Progenitor cell of endocrine pancreas (in vitro differentiated cells): Measurements from ENCODE around the gene CES5A. TPM values are rescaled to one million over a fixed set of nuclear protein-coding genes. Genes with fewer than 3 reads are reported as not detected.
"Not testable (repeated sequence)": the region's sequence is repeated elsewhere in the genome, so short reads cannot be mapped to it uniquely, and the experiment has no call there.

Experiments used
- DNase-seq: peaks from one replicate; pipeline ENCODE4 v3.0.0; 2021; ENCODE audit warnings: low spot score; ENCODE audit not compliant: unreplicated experiment
- H3K27ac Mint-ChIP-seq: 2 replicates; pipeline ENCODE4 v1.8.0; 2021; ENCODE audit warnings: mild to moderate bottlenecking, moderate library complexity, mixed read lengths
- H3K27me3 Mint-ChIP-seq: 2 replicates; pipeline ENCODE4 v1.8.0; 2021; ENCODE audit warnings: mixed read lengths
- H3K36me3 Mint-ChIP-seq: 2 replicates; pipeline ENCODE4 v1.8.0; 2022; ENCODE audit warnings: mixed read lengths; ENCODE audit not compliant: insufficient read depth
- H3K4me1 Mint-ChIP-seq: 2 replicates; pipeline ENCODE4 v1.8.0; 2021; ENCODE audit warnings: low read depth, mixed read lengths
- H3K4me3 Mint-ChIP-seq: 2 replicates; pipeline ENCODE4 v1.8.0; 2021; ENCODE audit warnings: low read depth, mild to moderate bottlenecking, moderate library complexity, mixed read lengths
- H3K9me3 Mint-ChIP-seq: 2 replicates; pipeline ENCODE4 v1.8.0; 2021; ENCODE audit warnings: low read depth, mixed read lengths
- CTCF ChIP-seq: fragments of 200-600 bp; sonication (generic); IDR thresholded peaks from one replicate; pipeline ENCODE4 v1.5.0; 2021; ENCODE audit warnings: antibody characterized with exemption, mild to moderate bottlenecking; ENCODE audit not compliant: unreplicated experiment
- total RNA-seq: library from RNA; stranded (reverse); gene quantifications from 2 replicates; pipeline ENCODE4 v1.2.1, GENCODE V29; 2021

The CES5A gene
- total RNA-seq, 1 donor from 2014 or later, result not detected

DNA sequence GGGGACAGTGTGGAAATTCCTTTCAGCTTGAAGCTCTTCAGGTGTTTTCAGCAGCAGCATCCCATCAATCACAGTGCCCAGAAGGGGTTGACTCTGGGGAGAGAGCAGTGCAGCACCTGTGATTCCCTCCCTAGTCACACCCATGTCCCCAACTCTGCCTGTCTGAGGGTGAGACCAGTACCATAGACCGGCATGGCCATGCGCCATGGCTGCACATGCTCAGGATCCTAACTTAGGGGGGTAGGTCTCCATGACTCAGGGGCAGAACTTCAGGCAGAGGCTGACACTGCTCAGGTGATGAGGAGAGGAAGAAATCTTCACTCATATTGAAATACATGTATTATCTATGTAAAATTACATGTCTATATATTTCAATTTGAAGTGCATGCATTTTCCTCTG lies 62.2 kb downstream of the CES5A start:
- H3K27ac Mint-ChIP-seq, result no peak overlapping the region
- H3K4me3 Mint-ChIP-seq, result no peak overlapping the region
- H3K9me3 Mint-ChIP-seq, result no peaks in the 10 kb centered on the region
- no peak for DNase-seq
- no peak for TF ChIP-seq CTCF
- H3K4me1 Mint-ChIP-seq, result peaks cover 10% of the 10 kb centered on the region
- H3K27me3 Mint-ChIP-seq, result peaks cover 74% of the 10 kb centered on the region
- no peaks in the 10 kb centered on the region for H3K36me3 Mint-ChIP-seq

DNA sequence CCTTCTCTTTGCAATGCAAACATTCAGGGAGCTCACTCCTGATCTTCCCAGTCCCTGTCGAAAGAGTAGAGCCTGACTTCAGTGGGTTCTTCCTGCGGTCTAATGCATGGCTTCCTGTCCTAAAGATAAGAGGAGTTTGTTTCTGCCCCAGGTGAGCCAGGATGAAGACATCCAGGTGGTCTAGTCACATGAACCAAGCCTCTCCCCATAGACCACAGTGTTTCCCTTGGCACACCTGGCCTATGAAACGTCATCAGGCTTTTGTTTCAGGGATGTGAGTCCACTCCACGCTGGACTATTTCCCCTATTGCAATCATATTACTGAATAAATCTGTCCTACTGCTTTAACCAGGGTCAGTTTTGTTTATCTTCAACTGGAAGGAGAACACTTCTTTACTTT lies 63.4 kb downstream of the CES5A start:
- Mint-ChIP-seq H3K9me3 (no peaks in the 10 kb centered on the region), H3K27ac (no peak overlapping the region), H3K4me3 (no peak overlapping the region), H3K36me3 (no peaks in the 10 kb centered on the region), H3K4me1 (peaks cover 10% of the 10 kb centered on the region), H3K27me3 (peaks cover 63% of the 10 kb centered on the region)
- DNase-seq, result no peak
- no peak for TF ChIP-seq CTCF

GRCh38 chr16:55810451-55810961 lies 64.7 kb downstream of the CES5A start:
- H3K36me3 Mint-ChIP-seq, result no peaks in the 10 kb centered on the region
- H3K4me1 Mint-ChIP-seq, result peaks cover 10% of the 10 kb centered on the region
- peaks cover 50% of the 10 kb centered on the region for H3K27me3 Mint-ChIP-seq
- no peaks in the 10 kb centered on the region for H3K9me3 Mint-ChIP-seq
- H3K27ac Mint-ChIP-seq, result no peak overlapping the region
- TF ChIP-seq CTCF, result no peak
- no peak for DNase-seq
- H3K4me3 Mint-ChIP-seq, result no peak overlapping the region

DNA sequence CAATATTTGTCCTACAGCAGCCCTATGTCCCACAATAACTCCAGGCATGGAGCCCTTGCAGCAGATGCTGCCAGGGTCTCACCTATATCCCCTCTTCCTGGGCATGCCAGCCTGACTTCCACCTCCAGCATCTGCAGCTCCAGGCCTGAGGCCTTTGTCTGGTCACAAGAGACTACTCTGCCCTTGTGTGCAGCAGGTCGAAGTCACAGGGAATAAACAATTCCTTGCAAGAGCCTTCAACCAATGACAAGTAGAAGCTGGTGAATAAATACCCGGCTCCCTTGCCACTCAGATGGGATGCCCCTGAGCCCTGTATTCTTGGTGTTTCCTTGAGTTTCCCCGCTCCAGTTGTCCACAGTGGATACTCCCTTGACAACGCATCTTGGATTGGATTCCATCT lies 65.3 kb downstream of the CES5A start:
- Mint-ChIP-seq H3K4me1 (peaks cover 10% of the 10 kb centered on the region), H3K4me3 (no peak overlapping the region), H3K27me3 (peaks cover 43% of the 10 kb centered on the region), H3K9me3 (no peaks in the 10 kb centered on the region), H3K27ac (peak overlapping the region; percentile 14), H3K36me3 (no peaks in the 10 kb centered on the region)
- no peak for TF ChIP-seq CTCF
- DNase-seq, result no peak

- no peaks in the 10 kb centered on the region for H3K9me3 Mint-ChIP-seq
- H3K36me3 Mint-ChIP-seq, result no peaks in the 10 kb centered on the region
- peaks cover 7% of the 10 kb centered on the region for H3K4me1 Mint-ChIP-seq
- H3K27ac Mint-ChIP-seq, result no peak overlapping the region
- TF ChIP-seq CTCF, result no peak
- no peak overlapping the region for H3K4me3 Mint-ChIP-seq
- DNase-seq, result no peak
- H3K27me3 Mint-ChIP-seq, result peaks cover 39% of the 10 kb centered on the region
These were observed 65.8 kb downstream of the CES5A start for GRCh38 chr16:55809386-55809785.

GRCh38 chr16:55808286-55808685 lies 66.9 kb downstream of the CES5A start:
- H3K27ac Mint-ChIP-seq, H3K4me1 Mint-ChIP-seq, H3K36me3 Mint-ChIP-seq, H3K4me3 Mint-ChIP-seq, H3K9me3 Mint-ChIP-seq, DNase-seq: not testable (repeated sequence)
- peaks cover 36% of the 10 kb centered on the region for H3K27me3 Mint-ChIP-seq

- not testable (repeated sequence) for H3K27ac Mint-ChIP-seq, H3K4me1 Mint-ChIP-seq, H3K4me3 Mint-ChIP-seq, H3K9me3 Mint-ChIP-seq, H3K27me3 Mint-ChIP-seq, DNase-seq, H3K36me3 Mint-ChIP-seq
These were observed 70.1 kb downstream of the CES5A start for GRCh38 chr16:55805104-55805503.

GRCh38 chr16:55803681-55804080 lies 71.5 kb downstream of the CES5A start:
- not testable (repeated sequence) for H3K27me3 Mint-ChIP-seq, H3K4me1 Mint-ChIP-seq

More at GRCh38 chr16:55803681-55804080, 71.5 kb downstream of the CES5A start:
- H3K27ac Mint-ChIP-seq, DNase-seq, H3K9me3 Mint-ChIP-seq, H3K36me3 Mint-ChIP-seq, H3K4me3 Mint-ChIP-seq: not testable (repeated sequence)
